GM12878 (cell line): Measurements from ENCODE around the gene EPB42. TPM values are rescaled to one million over a fixed set of nuclear protein-coding genes. Genes with fewer than 3 reads are reported as not detected.

Experiments used
- ATAC-seq: fragments of 200-7000 bp; cut with Tn5 transposase; 3 replicates; pipeline ENCODE4 v1.9.1; 2020; ENCODE audit warnings: mild to moderate bottlenecking, moderate library complexity
- BruUV-seq: library from RNA; stranded (reverse); fragments of 400-500 nt; replicated peaks from 2 replicates; lab custom pipeline; 2021; lab: Mats Ljungman, UMichigan
- CTCF ChIA-PET: fragments of 300-600 bp; sonication (Branson Sonifier 250); formaldehyde crosslinking; extraction: SDS; loops from one replicate; lab custom pipeline; 2021; ENCODE audit warnings: inconsistent platforms; lab: Yijun Ruan, JAX
- POLR2A ChIA-PET: fragments of 350-600 bp; formaldehyde crosslinking; extraction: SDS; loops from one replicate; lab custom pipeline; 2021; ENCODE audit warnings: inconsistent platforms; lab: Charles Lee
- RAD21 ChIA-PET: fragments of 300-600 bp; sonication (Branson Sonifier 250); formaldehyde crosslinking; loops from one replicate; lab custom pipeline; 2023; ENCODE audit warnings: antibody characterized with exemption; ENCODE audit not compliant: unreplicated experiment; lab: Charles Lee
- SMC1A ChIA-PET: fragments of 300-600 bp; sonication (Branson Sonifier 250); formaldehyde crosslinking; loops from one replicate; lab custom pipeline; 2023; ENCODE audit not compliant: unreplicated experiment, uncharacterized antibody; lab: Charles Lee
- DNase-seq: peaks from one replicate; pipeline ENCODE4 v3.0.0-alpha.2; 2011; ENCODE audit warnings: low read depth, low spot score
- FAIRE-seq: peaks from 3 replicates; lab custom pipeline; 2011; peaks lifted over from hg19 to GRCh38; lab: Jason Lieb, UNC
- H2AFZ ChIP-seq: 2 replicates; pipeline ENCODE4 v1.6.0; 2011; ENCODE audit warnings: low read depth, low read length, control low read depth; ENCODE audit not compliant: control insufficient read depth
- H3K27ac ChIP-seq: 2 replicates; pipeline ENCODE4 v1.5.1; 2011; ENCODE audit warnings: control low read depth; ENCODE audit not compliant: control insufficient read depth, insufficient read depth
- H3K27me3 ChIP-seq, 2 experiments: replicated peaks in 1 of 2; 2 replicates each; pipeline versions ENCODE4 v1.6.0 to v1.6.1; 2011; ENCODE audit warnings: low read length in 1 of 2; ENCODE audit not compliant: control insufficient read depth in 2 of 2, insufficient read depth in 2 of 2
- H3K36me3 ChIP-seq, 2 experiments: 2 replicates each; pipeline ENCODE4 v1.5.1; 2011; ENCODE audit warnings: low read length in 1 of 2; ENCODE audit not compliant: control insufficient read depth in 2 of 2, insufficient read depth in 2 of 2
- H3K4me1 ChIP-seq: 2 replicates; pipeline ENCODE4 v1.6.1; 2011; ENCODE audit warnings: mild to moderate bottlenecking, low read length, moderate library complexity, mixed read lengths; ENCODE audit not compliant: control insufficient read depth, insufficient read depth
- H3K4me2 ChIP-seq: 2 replicates; pipeline ENCODE4 v1.6.0; 2011; ENCODE audit warnings: control low read depth; ENCODE audit not compliant: control insufficient read depth, insufficient read depth
- H3K4me3 ChIP-seq: fragments of 200-600 bp; sonication (generic); 2 replicates; pipeline ENCODE4 v1.5.1; 2016
- H3K79me2 ChIP-seq: 2 replicates; pipeline ENCODE4 v1.6.0; 2011; ENCODE audit warnings: low read length; ENCODE audit not compliant: control insufficient read depth, insufficient read depth
- H3K9ac ChIP-seq: 2 replicates; pipeline ENCODE4 v1.8.0; 2011; ENCODE audit warnings: low read length, control low read depth, mixed read lengths; ENCODE audit not compliant: control insufficient read depth, insufficient read depth
- H3K9me3 ChIP-seq: replicated peaks from 3 replicates; pipeline ENCODE4 v1.5.1; 2011; ENCODE audit warnings: mild to moderate bottlenecking, low read length; ENCODE audit not compliant: control insufficient read depth, insufficient read depth
- H4K20me1 ChIP-seq: 2 replicates; pipeline ENCODE4 v1.6.0; 2011; ENCODE audit not compliant: control insufficient read depth, insufficient read depth
- ATF2 ChIP-seq: IDR thresholded peaks from 2 replicates; pipeline ENCODE4 v1.6.1; 2012; ENCODE audit warnings: low read length, inconsistent platforms
- BMI1 ChIP-seq: fragments of 450-650 bp; IDR thresholded peaks from 2 replicates; pipeline ENCODE4 v1.6.1; 2016; ENCODE audit warnings: mild to moderate bottlenecking, moderate library complexity, borderline replicate concordance
- CTCF ChIP-seq, 3 experiments: IDR thresholded peaks in 2 of 3; conservative IDR thresholded peaks in 1 of 3; 2 replicates each; pipeline ENCODE4 v1.5.1; 2011; ENCODE audit warnings: low read depth in 3 of 3, low read length in 3 of 3, mild to moderate bottlenecking in 3 of 3, control low read depth in 2 of 3, moderate library complexity in 2 of 3, inconsistent platforms in 1 of 3, mixed read lengths in 1 of 3; ENCODE audit not compliant: control insufficient read depth in 2 of 3, insufficient read depth in 1 of 3; ENCODE audit errors: extremely low read depth in 1 of 3
- FOXK2 ChIP-seq: fragments of 450-650 bp; IDR thresholded peaks from 2 replicates; pipeline ENCODE4 v1.6.1; 2017; ENCODE audit warnings: mild to moderate bottlenecking, moderate library complexity
- MTA2 ChIP-seq: fragments of 450-650 bp; IDR thresholded peaks from 2 replicates; pipeline ENCODE4 v1.6.1; 2016; ENCODE audit warnings: low read depth, mild to moderate bottlenecking, moderate library complexity
- RAD21 ChIP-seq: IDR thresholded peaks from 2 replicates; pipeline ENCODE4 v1.6.1; 2011; ENCODE audit warnings: mild to moderate bottlenecking, low read depth, low read length, moderate library complexity; ENCODE audit not compliant: insufficient read depth
- SMC3 ChIP-seq: IDR thresholded peaks from 2 replicates; pipeline ENCODE4 v1.6.1; 2011; ENCODE audit warnings: low read length, improper control_type of control experiment, borderline replicate concordance
- STAT3 ChIP-seq: IDR thresholded peaks from 2 replicates; pipeline ENCODE4 v1.6.1; 2011; ENCODE audit warnings: low read depth, low read length, improper control_type of control experiment
- SUZ12 ChIP-seq: fragments of 200-600 bp; sonication (generic); IDR thresholded peaks from one replicate; pipeline ENCODE4 v1.6.1; 2018; ENCODE audit warnings: antibody characterized with exemption, mild to moderate bottlenecking; ENCODE audit not compliant: unreplicated experiment
- ZBED1 ChIP-seq: IDR thresholded peaks from 2 replicates; pipeline ENCODE4 v1.6.1; 2016; ENCODE audit warnings: borderline replicate concordance
- WGBS: methylation state at CpG from one replicate; pipeline ENCODE4 v1.1.6; 2016; ENCODE audit warnings: low lambda C conversion rate; ENCODE audit not compliant: insufficient replicate concordance, insufficient coverage; ENCODE audit errors: missing lambda C conversion rate; 5-methylcytosine and 5-hydroxymethylcytosine counted together
- in situ Hi-C: fragments of 300-500 bp; cut with MboI; formaldehyde crosslinking; loops from 9 replicates; pipeline ENCODE4 v1.14.3; 2018; ENCODE audit warnings: mixed read lengths
- intact Hi-C: fragments of 100-400 bp; cut with micrococcal nuclease; formaldehyde crosslinking; loops from one replicate; pipeline ENCODE4 v1.14.2; 2022; ENCODE audit not compliant: unreplicated experiment
- polyA plus RNA-seq, 11 experiments: library from polyadenylated mRNA; depleted of rRNA in 4 of 11; unstranded in 6 of 11; stranded (reverse) in 5 of 11; fragments of >200 nt; fragmentation: Nextera tagmentation in 4 of 11; fragmentation: Illumina TruSeq in 1 of 11; extraction: Ambion mirVana in 4 of 11; extraction: Trizol in 1 of 11; gene quantifications; 1 replicate in 1 of 11; 2 replicates in 10 of 11; pipeline versions ENCODE4 v1.2.1 to v1.2.3, GENCODE V29; 2011 to 2016; ENCODE audit warnings: inconsistent platforms in 2 of 11, missing spikeins in 2 of 11, low read depth in 1 of 11
- total RNA-seq, 4 experiments: library from RNA; depleted of rRNA in 3 of 4; stranded (reverse); fragments of >200 nt in 3 of 4; fragmentation: Illumina TruSeq in 1 of 4; extraction: Trizol in 1 of 4; gene quantifications; 2 replicates each; pipeline versions ENCODE4 v1.2.1 to v1.2.3, GENCODE V29; 2013 to 2021

The EPB42 gene
- total and polyA plus RNA-seq, 10 of the 15 experiments (the other 5 are each of a cell fraction or from before 2014, with no cell fraction given), result not detected

GRCh38 chr15:43189296-43189695, 31.5 kb downstream of the EPB42 start (continued):
- TF ChIP-seq RAD21, result no peak

GRCh38 chr15:43187544-43188155, 33.2 kb downstream of the EPB42 start:
- no TSS peak for BruUV-seq

More at GRCh38 chr15:43187544-43188155, 33.2 kb downstream of the EPB42 start:
- CTCF ChIA-PET, result interaction anchor here (1.1 to 5.0 kb wide), 4 partner anchors 16 to 98 kb away, joined by 3 to 37 read pairs (median 14); partner anchors contain the start of gene UBR1
- no peak overlapping the region for H3K4me3 ChIP-seq
- no peak overlapping the region for H2AFZ ChIP-seq
- SMC1A ChIA-PET, result interaction anchor here (1.5 kb wide), 1 partner anchor 15 kb away, joined by 3 read pairs; no protein-coding TSS in a partner anchor
- H4K20me1 ChIP-seq, result no peaks in the 10 kb centered on the region
- DNase-seq (no peak), FAIRE-seq (peak; percentile 7), ATAC-seq (0 out of 3 replicates have a peak, but pooled peaks have one; percentile 12)
- RAD21 ChIA-PET, result interaction anchor here (1.0 to 2.2 kb wide), 2 partner anchors 16 to 98 kb away, joined by 6 to 15 read pairs; no protein-coding TSS in a partner anchor
- H3K9ac ChIP-seq, result no peak overlapping the region
- peaks cover 4 to 18% of the 10 kb centered on the region in 2 experiments; a peak in 3 of 4 replicates for H3K36me3 ChIP-seq
- intact Hi-C loops, result loop anchor here (1.0 to 5.0 kb wide), 4 partner anchors 17 to 98 kb away; partner anchors contain the start of gene TMEM62
- H3K4me2 ChIP-seq, result no peak overlapping the region; the same call in 1 of the 2 replicates
- H3K27me3 ChIP-seq, result no peaks in the 10 kb centered on the region
- H3K9me3 ChIP-seq, result no peaks in the 10 kb centered on the region
- peaks cover 15% of the 10 kb centered on the region for H3K79me2 ChIP-seq
- no peak overlapping the region for H3K27ac ChIP-seq
- TF ChIP-seq FOXK2 (no peak), MTA2 (no peak), BMI1 (no peak), ATF2 (no peak), SUZ12 (no peak), SMC3 (peak; percentile 72), ZBED1 (no peak), RAD21 (peak; percentile 66), CTCF (IDR thresholded peaks at IDR 0.05 in 2 of 3, conservative IDR thresholded peaks at IDR 0.05 in 1 of 3; ENCODE audit: control insufficient read depth in 2 of 3, extremely low read depth in 1 of 3, insufficient read depth in 1 of 3, low read depth in 3 of 3, low read length in 3 of 3) (peak; percentile 56 to 75 (median 60); a peak in 5 of 6 replicates), STAT3 (no peak)
- 77% methylated on average over 2 of the region's 2 CpGs for WGBS
- H3K4me1 ChIP-seq, result no peaks in the 10 kb centered on the region
- POLR2A ChIA-PET, result no interaction called here
- in situ Hi-C loops, result no loop called here
